Activated CD4-positive, alpha-beta T cell treated with anti-CD3 and anti-CD28 coated beads for 24 hours (primary cell): ENCODE measurements around the gene EFNA2.
A peak's percentile ranks its signal among the peaks of the same experiment; 100 is the strongest.

Experiments used
- DNase-seq, 2 donors: peaks; one replicate each; pipeline ENCODE4 v3.0.0-alpha.2; 2020; ENCODE audit warnings: low read depth in 2 of 2

EFNA2 gene

DNA sequence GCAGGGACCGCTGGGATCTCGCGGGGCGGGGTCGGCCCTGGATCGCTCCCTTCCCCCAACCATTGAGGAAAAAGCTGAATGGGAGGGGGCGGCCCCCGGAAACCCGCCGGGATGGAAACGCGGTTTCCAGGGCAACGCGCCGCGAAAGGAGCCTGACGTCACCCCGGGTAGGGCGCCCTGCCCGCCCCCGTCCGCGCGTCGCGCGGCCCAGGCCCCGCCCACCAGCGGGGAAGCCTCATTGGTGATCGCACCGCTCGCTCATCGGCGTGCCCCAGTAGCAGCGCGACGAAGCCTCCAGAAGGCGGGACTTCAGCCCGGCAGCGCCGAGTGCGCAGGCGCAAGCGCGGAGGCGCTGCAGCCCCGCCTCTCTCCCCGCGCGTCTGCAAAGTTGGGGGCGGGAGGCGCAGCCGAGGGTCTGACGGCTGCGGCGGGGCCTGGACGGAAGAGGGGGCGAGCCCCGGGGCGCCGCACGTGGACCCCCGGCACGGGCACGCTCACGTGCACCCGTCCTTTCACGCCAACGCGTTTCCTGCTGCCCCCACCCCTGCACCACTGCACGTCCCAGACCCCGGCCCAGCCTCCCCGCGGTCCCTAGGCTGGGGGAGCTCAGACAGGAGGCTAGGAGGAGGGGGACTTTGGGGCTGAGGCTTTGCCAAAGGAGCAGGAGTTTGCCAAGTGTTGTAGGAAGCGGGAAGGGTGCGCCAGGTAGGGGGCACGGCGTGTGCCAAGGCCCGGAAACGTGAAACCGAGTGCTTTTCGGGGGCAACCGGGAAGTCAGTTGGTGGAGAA, 24.7 kb upstream of the EFNA2 start:
- DNase-seq: peak; percentile 95

DNA sequence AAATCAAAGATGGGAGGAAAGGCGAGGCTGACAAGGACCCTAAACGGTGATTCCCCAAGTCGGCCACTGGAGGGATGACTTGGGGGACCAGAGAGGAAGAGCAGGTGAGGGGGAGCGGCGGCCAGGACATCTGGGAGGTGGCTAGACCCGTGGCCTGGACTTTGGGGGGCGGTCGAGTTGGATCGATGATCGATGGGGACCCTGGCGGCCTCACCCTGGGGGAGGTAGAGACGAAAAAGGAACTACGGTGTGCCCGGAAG, 24.2 kb upstream of the EFNA2 start:
- DNase-seq: no peak

DNA sequence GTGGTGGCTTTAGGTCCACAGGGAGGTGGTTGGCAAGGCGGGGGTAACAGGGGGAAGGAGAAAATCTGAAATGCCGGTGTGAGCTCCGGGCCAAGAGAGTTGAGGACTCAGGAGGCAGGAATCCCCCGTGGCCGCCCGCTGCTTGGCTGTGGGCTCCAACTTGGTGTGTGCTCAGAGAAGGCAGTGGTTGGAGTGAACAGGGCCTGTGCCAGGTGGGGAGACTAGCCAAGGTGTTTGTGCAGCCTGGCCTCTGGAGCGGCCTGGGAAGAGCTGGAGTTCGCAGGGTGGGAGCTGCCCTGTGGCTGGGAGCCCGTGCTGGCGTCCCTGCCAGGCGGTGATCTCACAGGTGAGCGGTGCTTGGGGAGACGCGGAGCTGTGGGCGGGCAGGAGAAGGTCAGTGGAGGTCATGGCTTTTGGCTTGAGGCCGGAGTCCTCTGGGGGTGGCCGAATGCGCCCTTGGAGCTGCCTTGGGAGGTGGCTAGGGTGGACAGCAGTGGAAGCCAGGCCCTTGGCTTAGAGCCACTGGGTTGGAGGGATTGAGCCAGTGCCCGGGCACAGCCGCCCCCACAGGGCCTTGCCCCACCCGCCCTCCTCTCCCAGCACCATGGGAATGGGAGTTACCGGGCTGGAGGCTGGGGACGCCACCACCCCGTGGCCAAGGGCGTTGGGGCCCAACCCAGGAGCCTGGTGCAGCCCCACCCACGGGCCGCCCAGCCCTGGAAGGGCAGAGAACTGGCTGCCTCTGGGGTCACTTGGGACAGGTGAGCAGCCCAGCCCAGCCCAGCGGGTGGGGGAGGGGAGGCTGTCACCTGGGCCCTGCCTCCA, 23.7 kb upstream of the EFNA2 start:
- DNase-seq: no peak

DNA sequence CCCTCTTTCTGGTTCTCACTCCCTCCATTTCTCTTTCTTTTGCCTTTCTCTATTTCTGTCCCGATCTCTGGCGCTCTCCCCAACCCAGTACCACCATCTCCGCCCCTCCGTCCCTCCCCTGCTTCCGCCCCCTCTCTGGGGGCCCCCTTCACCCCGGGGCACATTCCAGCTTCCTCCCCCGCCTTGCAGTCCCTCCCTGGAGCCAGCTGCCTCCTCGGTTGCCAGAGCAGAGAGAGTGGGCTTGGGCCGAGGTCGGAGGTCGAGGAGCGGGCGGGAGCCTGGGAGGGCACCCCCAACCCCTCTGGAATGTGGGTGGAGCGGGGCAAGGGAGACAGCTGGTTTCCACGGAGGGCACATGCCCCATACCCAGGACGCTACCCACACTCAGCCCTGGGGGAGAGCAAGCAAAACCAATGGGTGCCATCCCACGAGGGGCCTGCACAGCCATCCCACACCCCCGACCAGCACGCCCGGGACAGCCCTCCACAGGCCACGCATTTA, 23.0 kb upstream of the EFNA2 start:
- DNase-seq: no peak

DNA sequence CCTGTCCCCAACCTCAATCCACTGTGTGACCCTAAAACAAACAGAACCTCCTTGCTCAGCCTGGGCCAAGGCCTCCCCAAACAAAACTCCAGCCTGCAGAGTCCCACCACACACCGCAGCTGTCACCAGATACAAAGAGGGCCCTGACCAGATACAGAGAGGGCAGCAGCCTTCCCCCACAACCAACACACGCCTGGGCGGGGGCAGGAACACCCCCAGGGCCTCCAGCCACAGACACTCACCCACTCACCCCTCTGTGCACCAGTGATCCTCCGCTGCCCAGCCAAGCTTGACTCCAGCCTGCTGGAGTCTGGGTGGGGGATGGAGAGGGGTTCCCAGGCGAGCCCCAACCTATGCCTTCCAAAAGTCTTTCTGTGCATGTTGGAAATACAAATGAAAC, 22.5 kb upstream of the EFNA2 start:
- DNase-seq: no peak

DNA sequence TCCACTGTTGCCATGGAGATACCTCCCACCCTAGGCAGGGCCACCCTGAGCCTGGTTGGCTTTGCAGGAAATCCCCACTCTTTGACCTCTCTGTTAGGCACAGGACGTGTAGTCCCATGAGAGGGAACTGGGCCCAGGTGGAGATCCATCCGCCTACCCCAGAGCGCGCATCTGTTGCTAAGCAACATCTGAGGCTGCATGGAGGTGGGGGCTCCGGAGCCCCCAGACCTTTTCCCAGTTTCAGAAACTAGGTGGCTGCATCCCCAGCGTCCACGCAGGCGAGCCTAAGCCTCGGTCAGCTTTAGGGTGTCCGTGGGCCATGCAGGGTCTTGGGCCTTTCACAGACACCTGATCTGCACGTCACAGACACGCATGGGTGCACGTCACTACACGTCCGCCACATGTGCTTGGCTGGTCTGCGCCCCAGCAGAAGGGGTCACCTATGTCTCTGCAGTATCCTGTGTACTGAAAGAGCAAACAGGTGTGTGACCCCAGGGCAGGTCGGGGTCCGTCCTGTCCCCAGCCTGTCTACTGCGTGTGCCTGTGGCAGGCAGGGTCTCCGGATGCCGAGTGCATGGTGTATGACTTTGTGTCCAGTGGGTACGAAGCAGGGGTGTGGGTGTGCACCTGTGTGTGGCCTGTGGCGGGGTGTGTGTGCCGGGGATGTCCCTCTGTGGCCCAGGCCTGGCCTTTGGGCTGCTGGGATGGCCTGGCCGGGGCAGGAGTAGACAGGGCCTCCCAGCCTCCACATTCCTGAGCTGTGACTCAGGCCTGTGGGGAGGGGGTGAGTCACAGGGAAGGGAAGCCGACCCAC, 20.7 kb upstream of the EFNA2 start:
- no peak for DNase-seq

- peak in 1 of 2 donors; percentile 27 for DNase-seq
These were observed 20.0 kb upstream of the EFNA2 start for GRCh38 chr19:1265615-1266128.

- peak; percentile 69 to 78 for DNase-seq
These were observed 19.4 kb upstream of the EFNA2 start for GRCh38 chr19:1266129-1266915.

- peak in 1 of 2 donors; percentile 61 for DNase-seq
These were observed 18.7 kb upstream of the EFNA2 start for GRCh38 chr19:1266916-1267476.

DNA sequence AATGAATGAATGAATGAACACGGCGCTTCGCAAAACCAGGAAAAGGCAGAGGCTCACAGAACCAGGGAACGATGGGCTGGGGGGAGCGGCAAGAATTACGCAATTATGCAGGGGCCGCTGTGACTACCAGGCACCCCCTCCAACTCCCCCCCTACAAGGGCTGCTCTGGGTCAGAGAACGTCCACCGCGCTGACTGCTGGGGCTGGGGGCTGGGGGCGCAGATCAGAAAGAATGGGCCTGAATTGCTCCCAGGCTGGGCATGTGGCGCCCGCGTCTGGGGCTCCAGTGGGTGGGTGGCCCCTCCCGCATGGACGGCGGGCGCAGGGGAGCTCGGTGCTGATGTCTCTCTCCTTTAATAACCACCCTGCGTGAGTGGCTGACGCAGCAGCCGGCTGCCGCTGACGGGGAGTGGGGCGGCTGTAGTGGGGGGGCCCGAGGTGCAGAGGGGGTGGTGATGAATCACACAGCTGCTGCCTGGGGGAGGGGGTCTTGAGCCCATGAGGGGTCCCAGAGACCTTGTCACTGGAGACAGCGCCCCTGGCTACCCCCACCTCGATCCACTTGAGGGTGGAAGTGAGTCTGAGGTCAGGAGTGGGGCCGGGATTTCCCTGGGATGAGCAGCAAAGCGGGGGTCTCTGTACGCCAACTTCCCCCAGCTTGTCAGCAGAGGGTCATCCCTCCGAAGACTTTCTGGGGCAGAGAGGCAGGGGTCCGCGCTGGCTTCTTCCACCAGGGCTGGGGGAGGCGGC, 18.0 kb upstream of the EFNA2 start:
- DNase-seq: no peak

- no peak for DNase-seq
These were observed 17.2 kb upstream of the EFNA2 start for GRCh38 chr19:1268226-1269064.

- peak; percentile 98 to 99 for DNase-seq
These were observed 16.6 kb upstream of the EFNA2 start, which contains the start of gene CIRBP for GRCh38 chr19:1269065-1269477. Gene CIRBP, plus strand, starts transcription at chr19:1269332. Its CDS starts 1,602 bp downstream, at chr19:1270934.

DNA sequence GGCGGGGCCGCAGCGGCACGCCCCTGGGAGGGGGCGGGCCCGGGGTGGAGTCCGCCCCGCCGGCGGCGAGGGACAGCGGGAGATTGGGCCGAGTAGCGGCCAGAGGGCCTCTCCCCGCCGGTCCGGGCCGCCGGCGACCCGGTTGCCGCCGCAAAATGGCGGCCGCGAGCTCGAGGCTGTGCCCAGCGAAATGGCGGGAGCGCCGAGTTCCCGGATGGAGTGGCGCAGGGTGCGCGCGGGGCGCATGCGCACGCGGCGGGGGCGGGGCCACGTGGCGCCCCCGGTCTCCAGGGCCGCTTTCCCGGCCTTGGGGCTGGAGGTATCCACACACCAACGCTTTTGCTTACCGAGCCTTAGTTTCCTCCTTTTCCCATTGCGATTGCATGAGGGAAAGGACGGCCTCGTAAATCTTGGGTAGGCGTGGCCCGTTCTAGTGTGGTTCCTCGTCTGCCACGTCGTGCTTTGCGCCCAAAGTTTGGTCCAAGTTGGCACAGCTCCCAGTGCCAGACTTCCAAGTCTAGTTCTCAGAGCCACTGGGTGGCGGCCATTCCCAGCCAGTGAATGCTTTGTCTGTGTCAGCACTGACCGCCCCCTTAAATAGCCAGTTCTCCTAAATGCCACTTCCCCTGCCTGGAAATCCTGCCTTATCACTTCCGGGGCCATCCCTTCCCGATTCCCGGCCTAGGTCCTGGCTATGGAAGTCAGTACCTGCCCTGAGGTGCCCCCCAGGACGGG, 16.0 kb upstream of the EFNA2 start:
- peak; percentile 77 to 80 for DNase-seq

GRCh38 chr19:1270213-1270853, 15.3 kb upstream of the EFNA2 start:
- DNase-seq: no peak

GRCh38 chr19:1270854-1271527, 14.7 kb upstream of the EFNA2 start:
- DNase-seq: no peak

DNA sequence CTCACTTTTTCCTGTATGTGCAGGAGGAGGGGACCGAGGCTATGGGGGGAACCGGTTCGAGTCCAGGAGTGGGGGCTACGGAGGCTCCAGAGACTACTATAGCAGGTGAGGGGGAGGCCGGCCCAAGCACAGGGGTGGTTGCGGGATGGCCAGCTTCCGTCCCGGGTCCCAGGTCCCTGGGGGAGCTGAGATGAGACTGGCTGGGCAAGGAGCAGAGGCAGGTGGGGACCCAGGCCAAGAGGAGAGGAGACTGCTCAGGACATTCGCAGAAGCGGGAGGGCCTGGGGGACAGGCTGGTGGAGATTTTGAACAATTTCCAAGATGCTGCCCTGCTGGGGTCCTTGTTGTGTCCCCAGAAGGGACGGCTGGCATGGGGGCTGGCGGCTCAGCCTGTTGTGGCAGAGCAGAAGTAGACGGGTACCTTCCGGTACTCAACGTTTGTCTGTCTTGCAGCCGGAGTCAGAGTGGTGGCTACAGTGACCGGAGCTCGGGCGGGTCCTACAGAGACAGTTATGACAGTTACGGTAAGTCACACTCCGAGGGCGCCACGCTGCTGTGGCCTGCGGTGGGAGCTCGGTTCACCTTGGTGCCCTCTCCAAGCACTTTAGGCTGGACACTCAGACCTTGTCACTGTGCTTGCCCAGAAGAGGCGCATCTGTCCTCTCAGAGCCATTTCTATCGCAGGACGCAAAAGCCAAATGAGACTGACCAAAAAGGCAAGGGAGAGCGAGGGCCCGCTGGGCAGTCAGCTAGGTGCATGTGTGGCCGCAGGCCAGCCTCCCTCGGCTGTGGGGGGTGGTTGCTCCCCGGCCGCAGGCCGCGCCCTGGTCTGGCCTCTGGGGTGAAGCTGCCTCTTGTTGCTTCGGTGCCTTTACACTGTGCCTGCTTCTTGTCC, 13.9 kb upstream of the EFNA2 start:
- DNase-seq: no peak
